NT2/D1 (cell line): ENCODE results near the gene PNPLA7.

Experiments
- SUZ12 ChIP-seq: IDR thresholded peaks from 2 replicates; pipeline ENCODE4 v1.6.1; 2011; ENCODE audit not compliant: insufficient read length, insufficient read depth; ENCODE audit errors: extremely low read depth
- YY1 ChIP-seq: IDR thresholded peaks from 2 replicates; pipeline ENCODE4 v1.6.1; 2011; ENCODE audit not compliant: insufficient read length, insufficient read depth

GRCh38 chr9:137499416-137499815, 50.8 kb downstream of the PNPLA7 start:
- TF ChIP-seq YY1 (no peak), SUZ12 (no peak)
